ENCODE data around the gene PGLYRP2.
A peak's percentile ranks its signal among the peaks of the same experiment; 100 is the strongest.

Gene PGLYRP2

DNA sequence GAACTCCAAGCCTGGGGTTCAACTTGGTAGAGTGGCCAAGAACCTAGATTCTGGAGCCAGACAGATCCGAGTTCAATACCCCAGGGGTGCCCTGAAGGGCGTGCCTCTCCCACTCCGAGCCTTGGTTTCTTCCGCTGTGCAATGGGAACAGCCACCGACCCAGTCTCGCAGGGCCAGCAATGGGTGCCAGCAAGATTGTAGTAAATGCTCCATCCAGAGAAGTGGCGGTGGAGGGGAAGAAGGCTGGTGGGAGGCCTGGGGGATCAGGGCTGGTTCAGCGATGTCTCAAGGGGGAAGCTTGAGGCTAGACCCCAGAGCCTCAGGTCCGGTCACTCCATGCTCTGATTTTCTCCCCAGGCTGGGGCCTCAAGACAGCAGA, 34.1 kb downstream of the PGLYRP2 start:
- ChIA-PET POLR2A (ENCODE audit: low non-redundant PET) (no interaction called here), CTCF (no interaction called here)
- TF ChIP-seq, protein P1, sequence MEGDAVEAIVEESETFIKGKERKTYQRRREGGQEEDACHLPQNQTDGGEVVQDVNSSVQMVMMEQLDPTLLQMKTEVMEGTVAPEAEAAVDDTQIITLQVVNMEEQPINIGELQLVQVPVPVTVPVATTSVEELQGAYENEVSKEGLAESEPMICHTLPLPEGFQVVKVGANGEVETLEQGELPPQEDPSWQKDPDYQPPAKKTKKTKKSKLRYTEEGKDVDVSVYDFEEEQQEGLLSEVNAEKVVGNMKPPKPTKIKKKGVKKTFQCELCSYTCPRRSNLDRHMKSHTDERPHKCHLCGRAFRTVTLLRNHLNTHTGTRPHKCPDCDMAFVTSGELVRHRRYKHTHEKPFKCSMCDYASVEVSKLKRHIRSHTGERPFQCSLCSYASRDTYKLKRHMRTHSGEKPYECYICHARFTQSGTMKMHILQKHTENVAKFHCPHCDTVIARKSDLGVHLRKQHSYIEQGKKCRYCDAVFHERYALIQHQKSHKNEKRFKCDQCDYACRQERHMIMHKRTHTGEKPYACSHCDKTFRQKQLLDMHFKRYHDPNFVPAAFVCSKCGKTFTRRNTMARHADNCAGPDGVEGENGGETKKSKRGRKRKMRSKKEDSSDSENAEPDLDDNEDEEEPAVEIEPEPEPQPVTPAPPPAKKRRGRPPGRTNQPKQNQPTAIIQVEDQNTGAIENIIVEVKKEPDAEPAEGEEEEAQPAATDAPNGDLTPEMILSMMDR (conservative IDR thresholded peaks at IDR 0.05; ENCODE audit: low read depth), result no peak

DNA sequence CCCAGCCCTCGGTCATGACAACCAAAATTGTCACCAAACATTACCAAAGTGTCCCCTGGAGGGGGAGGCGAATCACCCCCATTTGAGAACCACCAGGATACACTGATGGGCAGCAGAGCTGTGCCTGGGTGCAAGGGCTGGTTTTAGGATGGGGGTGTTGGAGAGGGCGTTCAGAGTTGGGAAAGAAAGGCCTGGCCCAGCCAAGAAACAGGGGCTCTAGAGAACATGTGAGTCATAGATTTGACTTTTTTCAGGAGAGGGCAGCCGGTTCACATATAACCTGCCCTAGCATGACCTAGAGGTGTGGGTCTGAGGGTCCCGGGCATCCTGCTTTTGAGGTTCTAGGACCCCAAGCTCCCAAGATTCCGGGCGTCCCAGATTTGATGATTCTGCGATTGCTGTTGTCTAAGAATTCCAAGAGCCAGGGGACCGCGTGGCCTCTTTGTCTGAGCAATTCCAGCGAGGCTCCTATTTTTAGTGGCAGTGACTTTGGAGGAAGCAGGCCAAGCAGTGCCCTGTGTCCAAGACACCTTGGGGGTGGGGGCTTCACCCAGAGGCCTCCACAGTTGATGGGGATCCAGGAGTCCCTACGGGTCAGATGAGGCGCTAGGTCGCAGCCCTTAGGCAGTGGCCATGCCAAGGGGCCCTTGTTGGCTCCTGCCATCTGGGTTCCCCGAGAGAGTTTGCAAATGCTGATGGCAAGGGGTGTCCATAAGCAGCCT, 34.6 kb downstream of the PGLYRP2 start:
- no peak for DNase-seq (ENCODE audit: low spot score)
- POLR2A ChIA-PET (ENCODE audit: low non-redundant PET), result no interaction called here
- H3K27ac ChIP-seq, result peak overlapping the region; percentile 4; the same call in 1 of the 2 replicates
- TF ChIP-seq, protein P1 (conservative IDR thresholded peaks at IDR 0.05; ENCODE audit: low read depth), result no peak
- CTCF ChIA-PET, result no interaction called here

More for the DNA sequence above, 34.1 kb downstream of the PGLYRP2 start:
- DNase-seq (ENCODE audit: low spot score), result no peak
- H3K27ac ChIP-seq, result peak overlapping the region; percentile 4; the same call in 1 of the 2 replicates

DNA sequence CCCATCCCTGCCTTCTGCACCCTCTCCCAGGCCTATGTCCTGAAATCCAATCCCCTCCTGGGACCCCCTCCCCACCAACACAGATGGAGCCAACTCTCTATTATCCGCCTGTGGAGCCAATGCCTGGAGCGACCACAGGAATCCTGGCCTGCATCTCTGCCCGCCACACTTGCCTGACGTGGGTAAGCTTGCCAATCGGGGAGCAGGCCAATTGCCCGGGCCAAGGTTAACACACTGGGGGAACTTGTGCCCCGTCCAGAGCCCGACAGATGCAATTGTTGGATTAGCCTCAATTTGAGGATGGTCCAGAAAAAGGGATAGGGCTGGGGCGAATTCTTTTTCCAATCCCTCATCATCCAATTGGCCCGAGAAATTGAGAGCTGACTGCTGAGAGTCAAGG, 35.5 kb downstream of the PGLYRP2 start:
- POLR2A ChIA-PET (ENCODE audit: low non-redundant PET), result no interaction called here

DNA sequence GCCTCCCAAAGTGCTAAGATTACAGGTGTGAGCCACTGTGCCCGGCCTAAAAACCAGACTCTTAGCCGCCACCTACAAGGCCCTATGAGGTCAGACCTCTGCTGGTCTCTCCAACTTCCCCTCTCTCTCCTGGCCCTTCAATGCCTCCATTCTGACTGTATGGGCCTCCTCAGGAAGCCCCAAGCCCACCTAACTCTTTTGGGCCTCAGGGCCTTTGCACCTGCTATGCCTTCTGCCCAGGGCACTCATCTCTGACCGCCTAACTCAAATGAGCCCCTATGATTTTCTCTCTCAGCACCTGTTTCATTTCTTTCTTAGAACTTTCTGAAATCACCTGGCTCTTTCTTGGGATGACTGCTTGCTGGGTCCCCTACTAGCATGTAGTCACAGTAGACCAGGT, 36.0 kb downstream of the PGLYRP2 start:
- no peak overlapping the region for H3K27ac ChIP-seq
- ChIA-PET POLR2A (ENCODE audit: low non-redundant PET) (no interaction called here), CTCF (interaction anchor here (0.6 kb wide), 1 partner anchor 1025 kb away, joined by 3 read pairs; no protein-coding TSS in a partner anchor)
- TF ChIP-seq, protein P1 (conservative IDR thresholded peaks at IDR 0.05; ENCODE audit: low read depth), result no peak
- no peak for DNase-seq (ENCODE audit: low spot score)

More for the DNA sequence above, 35.5 kb downstream of the PGLYRP2 start:
- no peak for DNase-seq (ENCODE audit: low spot score)
- no peak overlapping the region for H3K27ac ChIP-seq
- TF ChIP-seq, protein P1 (conservative IDR thresholded peaks at IDR 0.05; ENCODE audit: low read depth), result no peak
- CTCF ChIA-PET, result interaction anchor here (0.6 kb wide), 1 partner anchor 1026 kb away, joined by 3 read pairs; no protein-coding TSS in a partner anchor

DNA sequence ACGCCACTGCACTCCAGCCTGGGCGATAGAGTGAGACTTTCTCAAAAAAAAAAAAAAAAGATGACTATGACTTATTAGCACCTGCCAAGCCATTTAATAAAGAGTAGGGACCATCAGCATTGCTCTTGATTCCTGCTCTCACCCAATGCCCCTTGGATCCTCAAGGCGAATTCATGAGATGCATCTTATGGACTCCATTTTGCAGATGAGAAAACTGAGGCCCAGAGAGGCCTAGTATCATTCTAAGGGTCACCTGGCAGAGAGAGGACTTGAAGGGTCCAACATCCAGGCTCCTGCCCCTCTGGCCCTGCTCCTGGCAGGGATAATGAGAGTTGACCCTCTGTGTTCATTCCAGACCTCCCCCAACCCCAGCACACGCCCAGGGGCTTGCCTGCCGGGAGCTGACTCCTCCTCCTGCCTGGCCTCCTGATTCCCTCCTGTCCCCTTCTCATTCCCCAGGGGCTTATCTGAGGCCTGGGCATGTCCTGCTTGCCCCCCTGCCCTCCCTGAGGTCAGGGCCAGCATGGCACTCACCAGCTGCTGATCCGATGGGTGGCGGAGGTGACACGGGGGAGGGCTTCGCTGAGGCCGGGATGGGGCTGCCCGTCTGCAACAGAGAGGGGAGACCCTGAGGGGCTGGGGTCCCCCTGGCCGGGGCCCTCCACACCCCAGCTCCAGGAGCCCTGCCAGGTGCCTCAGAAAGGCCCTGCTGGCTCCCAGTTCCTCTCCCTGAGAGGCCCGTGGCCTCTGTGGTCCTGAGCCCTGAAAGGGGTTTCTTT, 37.0 kb downstream of the PGLYRP2 start:
- CTCF ChIA-PET, result no interaction called here
- POLR2A ChIA-PET (ENCODE audit: low non-redundant PET), result no interaction called here
- DNase-seq (ENCODE audit: low spot score), result no peak
- H3K27ac ChIP-seq, result no peak overlapping the region
- TF ChIP-seq, protein P1 (conservative IDR thresholded peaks at IDR 0.05; ENCODE audit: low read depth), result no peak

DNA sequence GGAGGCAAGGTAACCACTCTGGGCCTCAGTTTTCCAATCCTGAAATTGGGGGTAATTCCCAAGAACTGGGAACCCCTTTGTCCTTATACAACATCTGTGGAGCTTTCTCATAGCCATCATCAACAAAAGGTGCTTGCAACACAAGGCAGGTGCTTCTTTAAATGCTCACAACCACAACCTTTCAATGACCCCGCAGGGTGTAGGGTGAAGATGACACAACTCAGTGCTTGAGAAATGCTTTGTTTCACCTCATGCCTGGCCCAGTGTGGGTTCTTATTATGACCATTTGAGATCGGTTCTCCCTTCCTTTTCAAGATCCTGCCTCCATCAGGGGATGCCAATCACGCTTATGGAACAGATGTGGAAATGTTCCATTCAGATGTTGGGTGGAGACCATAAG, 38.0 kb downstream of the PGLYRP2 start:
- POLR2A ChIA-PET (ENCODE audit: low non-redundant PET), result no interaction called here

More for the DNA sequence above, 38.0 kb downstream of the PGLYRP2 start:
- no peak for DNase-seq (ENCODE audit: low spot score)
- no peak overlapping the region for H3K27ac ChIP-seq
- TF ChIP-seq, protein P1 (conservative IDR thresholded peaks at IDR 0.05; ENCODE audit: low read depth), result no peak
- CTCF ChIA-PET, result no interaction called here
